Ishikawa (cell line): Measurements from ENCODE around the gene FAM135A.

Experiments
- EGR1 ChIP-seq: IDR thresholded peaks from 2 replicates; pipeline ENCODE4 v1.6.1; 2012
- RAD21 ChIP-seq: IDR thresholded peaks from 2 replicates; pipeline ENCODE4 v1.6.1; 2012; ENCODE audit warnings: low read depth
- USF1 ChIP-seq: IDR thresholded peaks from 2 replicates; pipeline ENCODE4 v1.6.1; 2012
- YY1 ChIP-seq: IDR thresholded peaks from 2 replicates; pipeline ENCODE4 v1.6.1; 2012; ENCODE audit warnings: low read depth
- TF ChIP-seq, protein P1 (sequence below): IDR thresholded peaks from 2 replicates; pipeline ENCODE4 v1.6.1; 2012

DNA sequence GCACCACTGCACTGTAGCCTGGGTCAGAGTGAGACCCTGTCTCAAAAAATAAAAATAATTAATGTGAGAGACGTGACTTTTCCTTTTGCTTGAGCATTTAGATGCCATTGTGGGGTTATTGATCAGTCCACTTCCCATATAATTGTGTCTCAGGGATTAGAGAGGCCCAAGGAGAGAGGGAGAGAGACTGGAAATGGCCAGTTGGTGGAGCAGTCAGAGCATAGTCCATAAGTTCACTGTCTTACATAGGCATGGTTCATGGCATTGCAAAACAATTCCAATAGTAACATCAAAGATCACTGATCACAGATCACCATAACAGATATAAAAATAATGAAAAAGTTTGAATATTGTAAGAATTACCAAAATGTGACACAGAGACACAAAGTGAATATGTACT, 138.3 kb downstream of the FAM135A start:
- no peak for TF ChIP-seq EGR1
- TF ChIP-seq, protein P1, sequence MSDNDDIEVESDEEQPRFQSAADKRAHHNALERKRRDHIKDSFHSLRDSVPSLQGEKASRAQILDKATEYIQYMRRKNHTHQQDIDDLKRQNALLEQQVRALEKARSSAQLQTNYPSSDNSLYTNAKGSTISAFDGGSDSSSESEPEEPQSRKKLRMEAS: no peak
- no peak for TF ChIP-seq RAD21
- TF ChIP-seq YY1: no peak
- no peak for TF ChIP-seq USF1
